DOHH2 (cell line): ENCODE measurements around the gene CDK19.
"Not testable (repeated sequence)": the region's sequence is repeated elsewhere in the genome, so short reads cannot be mapped to it uniquely, and the experiment has no call there.

Source experiments
- H3F3A ChIP-seq: fragments of 200-600 bp; sonication (generic), shearing (Covaris generic); 2 replicates; pipeline ENCODE4 v1.6.0; 2016; ENCODE audit warnings: antibody characterized with exemption, mild to moderate bottlenecking; ENCODE audit not compliant: control insufficient read depth, insufficient read depth
- H3K27ac ChIP-seq: fragments of 200-600 bp; sonication (generic); 2 replicates; pipeline ENCODE4 v1.5.1; 2014; ENCODE audit warnings: low read depth, mild to moderate bottlenecking, low read length, moderate library complexity
- H3K27me3 ChIP-seq: fragments of 200-600 bp; sonication (generic); 2 replicates; pipeline ENCODE4 v1.6.1; 2014; ENCODE audit warnings: mild to moderate bottlenecking, low read length, mixed read lengths; ENCODE audit not compliant: control insufficient read depth
- H3K36me3 ChIP-seq: fragments of 200-600 bp; sonication (generic); 2 replicates; pipeline ENCODE4 v1.6.1; 2014; ENCODE audit warnings: mild to moderate bottlenecking, low read length, moderate library complexity, mixed read lengths; ENCODE audit not compliant: control insufficient read depth
- H3K4me1 ChIP-seq: fragments of 200-600 bp; sonication (generic); 2 replicates; pipeline ENCODE4 v1.6.1; 2014; ENCODE audit warnings: mild to moderate bottlenecking, low read length, mixed read lengths; ENCODE audit not compliant: control insufficient read depth
- H3K4me2 ChIP-seq: fragments of 200-600 bp; sonication (generic); 2 replicates; pipeline ENCODE4 v1.6.0; 2014; ENCODE audit warnings: mild to moderate bottlenecking, low read length, moderate library complexity
- H3K4me3 ChIP-seq: fragments of 200-600 bp; sonication (generic); 2 replicates; pipeline ENCODE4 v1.5.1; 2014; ENCODE audit warnings: mild to moderate bottlenecking, low read length, mixed read lengths
- H3K79me2 ChIP-seq: fragments of 200-600 bp; sonication (generic); 2 replicates; pipeline ENCODE4 v1.6.1; 2014; ENCODE audit warnings: mild to moderate bottlenecking, low read length, mixed read lengths; ENCODE audit not compliant: control insufficient read depth
- H3K9me2 ChIP-seq: fragments of 200-600 bp; sonication (generic); replicated peaks from 2 replicates; pipeline ENCODE4 v1.6.1; 2014; ENCODE audit warnings: mild to moderate bottlenecking, low read length, mixed read lengths; ENCODE audit not compliant: control insufficient read depth
- H3K9me3 ChIP-seq: fragments of 200-600 bp; sonication (generic); 2 replicates; pipeline ENCODE4 v1.6.1; 2014; ENCODE audit warnings: antibody characterized with exemption, low read length, mixed read lengths; ENCODE audit not compliant: control insufficient read depth, insufficient read depth
- H4K20me1 ChIP-seq: fragments of 200-600 bp; sonication (generic); 2 replicates; pipeline ENCODE4 v1.6.0; 2014; ENCODE audit warnings: low read depth, mild to moderate bottlenecking, antibody characterized with exemption, low read length, moderate library complexity; ENCODE audit not compliant: control insufficient read depth, insufficient read depth
- CTCF ChIP-seq: fragments of 200-600 bp; sonication (generic); IDR thresholded peaks from one replicate; pipeline ENCODE4 v1.5.1; 2014; ENCODE audit warnings: antibody characterized with exemption, mild to moderate bottlenecking, low read depth, low read length; ENCODE audit not compliant: poor library complexity, severe bottlenecking
- EZH2phosphoT487 ChIP-seq: fragments of 200-600 bp; sonication (generic); IDR thresholded peaks from 2 replicates; pipeline ENCODE4 v1.6.1; 2017; ENCODE audit warnings: borderline replicate concordance, mild to moderate bottlenecking, antibody characterized with exemption, low read length, moderate library complexity, mixed read lengths

Gene CDK19

GRCh38 chr6:110589865-110590513, 225.3 kb downstream of the CDK19 start:
- no peaks in the 10 kb centered on the region for H3K4me1 ChIP-seq
- no peaks in the 10 kb centered on the region for H3F3A ChIP-seq
- no peaks in the 10 kb centered on the region for H3K36me3 ChIP-seq
- no peaks in the 10 kb centered on the region for H3K9me3 ChIP-seq
- H3K4me3 ChIP-seq: no peak overlapping the region
- H3K79me2 ChIP-seq: no peaks in the 10 kb centered on the region
- no peaks in the 10 kb centered on the region for H3K27me3 ChIP-seq
- H4K20me1 ChIP-seq: no peaks in the 10 kb centered on the region; the same call in 1 of the 2 replicates
- no peak for TF ChIP-seq CTCF
- TF ChIP-seq EZH2phosphoT487: no peak
- no peak overlapping the region for H3K27ac ChIP-seq
- no peaks in the 10 kb centered on the region for H3K9me2 ChIP-seq
- no peak overlapping the region for H3K4me2 ChIP-seq

- TF ChIP-seq EZH2phosphoT487 (no peak), CTCF (no peak)
- no peaks in the 10 kb centered on the region for H3F3A ChIP-seq
- H3K4me3 ChIP-seq: no peak overlapping the region
Observed at GRCh38 chr6:110587328-110587727, 227.9 kb downstream of the CDK19 start.

GRCh38 chr6:110581679-110582078, 233.6 kb downstream of the CDK19 start:
- Histone ChIP-seq H4K20me1 (no peaks in the 10 kb centered on the region), H3K4me1 (no peaks in the 10 kb centered on the region), H3K27me3 (no peaks in the 10 kb centered on the region), H3K4me3 (no peak overlapping the region), H3K79me2 (no peaks in the 10 kb centered on the region), H3K9me2 (no peaks in the 10 kb centered on the region), H3K27ac (no peak overlapping the region), H3K4me2 (no peak overlapping the region), H3F3A (no peaks in the 10 kb centered on the region), H3K9me3 (no peaks in the 10 kb centered on the region), H3K36me3 (no peaks in the 10 kb centered on the region)
- no peak for TF ChIP-seq CTCF
- TF ChIP-seq EZH2phosphoT487: no peak

More at GRCh38 chr6:110587328-110587727, 227.9 kb downstream of the CDK19 start:
- Histone ChIP-seq H3K36me3 (no peaks in the 10 kb centered on the region), H3K27ac (no peak overlapping the region), H3K9me2 (no peaks in the 10 kb centered on the region), H3K4me2 (no peak overlapping the region), H3K27me3 (no peaks in the 10 kb centered on the region), H3K79me2 (no peaks in the 10 kb centered on the region), H3K9me3 (no peaks in the 10 kb centered on the region), H4K20me1 (no peaks in the 10 kb centered on the region; the same call in 1 of the 2 replicates), H3K4me1 (no peaks in the 10 kb centered on the region)

GRCh38 chr6:110577596-110578167, 237.6 kb downstream of the CDK19 start:
- H3K4me3 ChIP-seq, H3K4me2 ChIP-seq, H3K27me3 ChIP-seq, H3K27ac ChIP-seq, H3K4me1 ChIP-seq, H3K79me2 ChIP-seq, H3F3A ChIP-seq, H3K9me2 ChIP-seq, H4K20me1 ChIP-seq, H3K9me3 ChIP-seq, H3K36me3 ChIP-seq: not testable (repeated sequence)
